GM12874 (cell line): ENCODE data around the gene POC1B.

Experiments
- CTCF ChIP-seq: IDR thresholded peaks from 2 replicates; pipeline ENCODE4 v1.5.1; 2011; ENCODE audit warnings: low read depth, mild to moderate bottlenecking, control low read depth, low read length, moderate library complexity; ENCODE audit not compliant: insufficient read depth

POC1B gene

GRCh38 chr12:89567691-89568239, 41.9 kb upstream of the POC1B start:
- no peak for TF ChIP-seq CTCF

GRCh38 chr12:89566615-89567014, 40.8 kb upstream of the POC1B start:
- no peak for TF ChIP-seq CTCF

- TF ChIP-seq CTCF, result no peak
These were observed 39.2 kb upstream of the POC1B start for GRCh38 chr12:89565002-89565401.

GRCh38 chr12:89559753-89560152, 33.9 kb upstream of the POC1B start:
- no peak for TF ChIP-seq CTCF

- no peak for TF ChIP-seq CTCF
These were observed 31.1 kb upstream of the POC1B start for GRCh38 chr12:89556976-89557375.

GRCh38 chr12:89552376-89552775, 26.5 kb upstream of the POC1B start:
- TF ChIP-seq CTCF, result no peak

- no peak for TF ChIP-seq CTCF
These were observed 25.9 kb upstream of the POC1B start for GRCh38 chr12:89551747-89552146.
